Heart left ventricle (tissue), 13 donors: Measurements from ENCODE around the gene ALPI.
"Not testable (repeated sequence)": the region's sequence is repeated elsewhere in the genome, so short reads cannot be mapped to it uniquely, and the experiment has no call there.

Experiments used
- POLR2A ChIP-seq, 2 donors: fragments of 450-650 bp; IDR thresholded peaks; one replicate each; pipeline ENCODE4 v1.6.1; 2017; ENCODE audit warnings: antibody characterized with exemption in 2 of 2, mild to moderate bottlenecking in 2 of 2, moderate library complexity in 2 of 2
- TF ChIP-seq, protein P1 (sequence below), 12 donors: fragments of 200-600 bp; sonication (generic) in 4 of 12; IDR thresholded peaks; one replicate each; pipeline versions ENCODE4 v1.5.0 to v1.8.0; 2018 to 2022; ENCODE audit warnings: antibody characterized with exemption in 12 of 12, mild to moderate bottlenecking in 5 of 12
- donor health status: ischemic (EF 13 %, LVEDD 7.1; RV severe dilation, severe dysfunction).
- donor health status: DM: no; HTN: yes; CAD: no.
- donor health status: DM: no; HTN: no; CAD: no.
- donor health status: ischemic (EF 25% LVEDD 6.9; RV normal size, moderate dysfunction).
- donor health status: ischemic (EF 25% LVEDD 5.7; RV mildly dilated, moderate dysfunction).
- donor health status: ischemic (EF 35%, LVEDD 5.7; RV mildly dilated, moderate dysfunction).
- donor health status: nonischemic (EF 11% LVEDD 7.7; RV severe dilation, severe dysfunction).
- donor health status: DM: yes; HTN: yes; CAD: no.
- donor health status: PGD.
- donor health status: ischemic (EF 29% LVEDD 5.4; RV normal size, mild dysfunction).
- donor health status: nonischemic (EF 23%, LVEDD 6.1; RV moderate dilation, normal function).

DNA sequence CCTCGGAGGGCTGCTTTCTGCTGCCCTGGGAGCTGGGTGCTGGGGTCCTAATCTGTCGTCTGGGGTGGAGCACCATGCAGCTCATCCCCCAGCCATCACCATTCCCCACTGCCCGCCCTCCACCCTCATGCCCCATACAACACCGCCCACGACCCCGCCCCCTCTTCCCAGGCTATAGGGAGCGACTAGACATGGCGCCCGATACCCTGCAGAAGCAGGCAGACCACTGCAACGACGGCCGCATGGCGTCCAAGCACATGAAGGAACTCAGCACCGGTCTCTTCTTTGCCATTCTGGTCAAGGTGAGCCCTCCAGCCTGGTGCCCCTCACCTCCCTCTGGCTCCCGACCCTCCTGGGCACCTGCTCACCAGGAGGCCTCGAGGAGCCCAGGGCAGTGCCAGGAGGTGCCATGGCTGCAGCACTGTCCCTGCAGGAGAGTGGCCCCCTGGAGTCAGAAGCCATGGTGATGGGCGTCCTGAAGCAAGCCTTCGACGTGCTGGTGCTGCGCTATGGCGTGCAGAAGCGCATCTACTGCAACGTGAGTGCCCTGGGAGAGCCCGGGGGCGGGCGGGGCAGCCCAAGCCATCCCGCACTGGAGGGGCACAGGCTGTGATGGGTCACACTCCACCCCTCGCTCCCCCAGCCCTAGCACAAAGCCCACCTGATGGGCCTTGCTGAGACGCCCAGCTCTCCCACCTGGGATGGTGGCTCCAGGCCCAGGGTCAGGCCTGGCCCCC, 10.6 kb upstream of the ALPI start:
- not testable (repeated sequence) for TF ChIP-seq POLR2A (IDR thresholded peaks at IDR 0.05)
- TF ChIP-seq, protein P1, sequence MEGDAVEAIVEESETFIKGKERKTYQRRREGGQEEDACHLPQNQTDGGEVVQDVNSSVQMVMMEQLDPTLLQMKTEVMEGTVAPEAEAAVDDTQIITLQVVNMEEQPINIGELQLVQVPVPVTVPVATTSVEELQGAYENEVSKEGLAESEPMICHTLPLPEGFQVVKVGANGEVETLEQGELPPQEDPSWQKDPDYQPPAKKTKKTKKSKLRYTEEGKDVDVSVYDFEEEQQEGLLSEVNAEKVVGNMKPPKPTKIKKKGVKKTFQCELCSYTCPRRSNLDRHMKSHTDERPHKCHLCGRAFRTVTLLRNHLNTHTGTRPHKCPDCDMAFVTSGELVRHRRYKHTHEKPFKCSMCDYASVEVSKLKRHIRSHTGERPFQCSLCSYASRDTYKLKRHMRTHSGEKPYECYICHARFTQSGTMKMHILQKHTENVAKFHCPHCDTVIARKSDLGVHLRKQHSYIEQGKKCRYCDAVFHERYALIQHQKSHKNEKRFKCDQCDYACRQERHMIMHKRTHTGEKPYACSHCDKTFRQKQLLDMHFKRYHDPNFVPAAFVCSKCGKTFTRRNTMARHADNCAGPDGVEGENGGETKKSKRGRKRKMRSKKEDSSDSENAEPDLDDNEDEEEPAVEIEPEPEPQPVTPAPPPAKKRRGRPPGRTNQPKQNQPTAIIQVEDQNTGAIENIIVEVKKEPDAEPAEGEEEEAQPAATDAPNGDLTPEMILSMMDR (IDR thresholded peaks at IDR 0.05), result not testable (repeated sequence)
